Upper lobe of left lung (tissue), 4 donors: ENCODE results near the gene AK9.

Source experiments
- EP300 ChIP-seq, 4 donors: sonication (generic); formaldehyde crosslinking; IDR thresholded peaks; one replicate each; pipeline ENCODE4 v1.5.1; 2017; ENCODE audit warnings: antibody characterized with exemption in 4 of 4, control low read depth in 2 of 4
- POLR2A ChIP-seq, 4 donors: fragments of 450-650 bp; IDR thresholded peaks; one replicate each; pipeline ENCODE4 v1.5.1; 2016 to 2017; ENCODE audit warnings: antibody characterized with exemption in 4 of 4, mild to moderate bottlenecking in 2 of 4
- POLR2AphosphoS5 ChIP-seq, 2 donors: sonication (generic); formaldehyde crosslinking; IDR thresholded peaks; one replicate each; pipeline ENCODE4 v1.5.1; 2017; ENCODE audit warnings: antibody characterized with exemption in 2 of 2
- TF ChIP-seq, protein P1 (sequence below), 6 experiments: fragments of 450-650 bp in 4 of 6; fragments of 200-600 bp in 2 of 6; sonication (generic) in 2 of 6; IDR thresholded peaks; one replicate each; pipeline ENCODE4 v1.5.1; 2016 to 2019; ENCODE audit warnings: antibody characterized with exemption in 6 of 6

DNA sequence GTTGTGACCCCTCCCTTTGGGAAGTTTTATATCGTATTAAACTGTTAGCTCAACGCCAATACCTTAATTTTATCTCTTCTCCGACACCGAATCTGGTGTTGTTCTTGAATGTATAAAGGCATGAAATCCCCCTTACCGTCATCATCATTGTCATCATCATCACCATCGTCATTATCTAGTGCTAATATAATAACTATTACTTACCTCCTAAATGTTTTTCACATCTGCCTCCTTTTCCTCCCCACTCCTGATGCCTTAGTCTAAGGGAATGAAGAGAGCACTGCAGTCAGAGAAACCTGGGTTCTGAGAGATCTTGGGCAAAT is 207.3 kb downstream of the AK9 start:
- TF ChIP-seq, protein P1, sequence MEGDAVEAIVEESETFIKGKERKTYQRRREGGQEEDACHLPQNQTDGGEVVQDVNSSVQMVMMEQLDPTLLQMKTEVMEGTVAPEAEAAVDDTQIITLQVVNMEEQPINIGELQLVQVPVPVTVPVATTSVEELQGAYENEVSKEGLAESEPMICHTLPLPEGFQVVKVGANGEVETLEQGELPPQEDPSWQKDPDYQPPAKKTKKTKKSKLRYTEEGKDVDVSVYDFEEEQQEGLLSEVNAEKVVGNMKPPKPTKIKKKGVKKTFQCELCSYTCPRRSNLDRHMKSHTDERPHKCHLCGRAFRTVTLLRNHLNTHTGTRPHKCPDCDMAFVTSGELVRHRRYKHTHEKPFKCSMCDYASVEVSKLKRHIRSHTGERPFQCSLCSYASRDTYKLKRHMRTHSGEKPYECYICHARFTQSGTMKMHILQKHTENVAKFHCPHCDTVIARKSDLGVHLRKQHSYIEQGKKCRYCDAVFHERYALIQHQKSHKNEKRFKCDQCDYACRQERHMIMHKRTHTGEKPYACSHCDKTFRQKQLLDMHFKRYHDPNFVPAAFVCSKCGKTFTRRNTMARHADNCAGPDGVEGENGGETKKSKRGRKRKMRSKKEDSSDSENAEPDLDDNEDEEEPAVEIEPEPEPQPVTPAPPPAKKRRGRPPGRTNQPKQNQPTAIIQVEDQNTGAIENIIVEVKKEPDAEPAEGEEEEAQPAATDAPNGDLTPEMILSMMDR (IDR thresholded peaks at IDR 0.05), result no peak
- no peak for TF ChIP-seq EP300 (IDR thresholded peaks at IDR 0.05)
- no peak for TF ChIP-seq POLR2A (IDR thresholded peaks at IDR 0.05)
- TF ChIP-seq POLR2AphosphoS5 (IDR thresholded peaks at IDR 0.05), result no peak
